ENCODE measurements around the gene TSR1. TPM values are rescaled to one million over a fixed set of nuclear protein-coding genes. Genes with fewer than 3 reads are reported as not detected.

The TSR1 gene
- total RNA-seq, 1 donor: 42.0 TPM

DNA sequence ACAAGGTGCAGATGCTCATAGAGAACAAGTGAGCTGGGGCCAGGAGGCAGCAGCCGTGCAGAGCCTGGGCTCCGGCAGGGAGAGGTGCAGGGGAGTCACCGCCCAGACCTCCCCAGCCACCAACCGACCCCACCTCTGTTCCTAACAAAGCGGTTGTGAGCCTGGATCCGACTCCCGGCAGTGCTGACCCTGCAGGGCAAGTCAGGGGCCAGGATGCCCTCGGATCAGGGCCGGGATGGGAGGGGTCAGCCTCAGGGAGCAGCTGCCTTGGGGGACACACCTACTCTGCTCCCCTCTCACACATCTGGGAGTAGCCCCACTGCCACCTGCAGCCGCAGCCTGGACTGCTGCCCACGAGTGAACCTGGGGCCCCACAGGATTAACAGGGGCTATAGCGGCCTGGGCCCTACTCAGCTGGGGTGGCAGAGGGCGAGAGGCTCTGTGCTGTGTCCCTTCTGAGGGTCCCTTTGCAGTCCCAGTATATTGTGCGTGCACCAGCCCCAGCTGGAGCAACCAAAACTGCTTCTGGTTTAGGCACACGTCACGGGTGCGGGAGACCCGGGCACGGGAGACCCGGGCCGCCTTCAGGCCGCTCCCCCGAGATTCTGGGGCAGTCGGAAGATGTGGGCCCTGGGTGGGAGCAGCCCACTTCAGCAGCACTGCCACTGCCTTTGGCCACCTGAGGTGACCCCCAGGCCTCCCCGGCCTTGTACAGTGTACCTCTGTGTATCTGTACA lies 43.4 kb upstream of the TSR1 start:
- Histone ChIP-seq H3K4me2 (ENCODE audit: insufficient read depth, low read length) (no peak overlapping the region), H3K27ac (ENCODE audit: low read depth, low read length) (no peak overlapping the region), H3K27me3 (ENCODE audit: insufficient read depth, low read length) (no peaks in the 10 kb centered on the region), H3K9me3 (ENCODE audit: low read depth, low read length) (no peaks in the 10 kb centered on the region), H3K79me2 (ENCODE audit: insufficient read depth, low read length) (no peaks in the 10 kb centered on the region), H3K4me1 (ENCODE audit: insufficient read depth, low read length) (no peaks in the 10 kb centered on the region), H3K36me3 (ENCODE audit: insufficient read depth, low read length) (peaks cover 27% of the 10 kb centered on the region), H2AFZ (ENCODE audit: low read length) (no peak overlapping the region), H3K4me3 (ENCODE audit: insufficient read depth, low read length) (no peak overlapping the region), H4K20me1 (ENCODE audit: insufficient read depth, low read length) (peaks cover 4% of the 10 kb centered on the region)
- no peak for DNase-seq (ENCODE audit: insufficient read length, low spot score, missing footprints)
- TF ChIP-seq CTCF (IDR thresholded peaks at IDR 0.05; ENCODE audit: extremely low read depth, low read depth, low read length): no peak

GRCh38 chr17:2378905-2379304 lies 42.6 kb upstream of the TSR1 start:
- H3K9me3 ChIP-seq (ENCODE audit: low read depth, low read length): no peaks in the 10 kb centered on the region
- peaks cover 31% of the 10 kb centered on the region for H3K36me3 ChIP-seq (ENCODE audit: insufficient read depth, low read length)
- H3K79me2 ChIP-seq (ENCODE audit: insufficient read depth, low read length): no peaks in the 10 kb centered on the region
- TF ChIP-seq CTCF (IDR thresholded peaks at IDR 0.05; ENCODE audit: extremely low read depth, low read depth, low read length): no peak
- DNase-seq (ENCODE audit: insufficient read length, low spot score, missing footprints): no peak
- H3K4me1 ChIP-seq (ENCODE audit: insufficient read depth, low read length): no peaks in the 10 kb centered on the region
- no peak overlapping the region for H3K27ac ChIP-seq (ENCODE audit: low read depth, low read length)
- H4K20me1 ChIP-seq (ENCODE audit: insufficient read depth, low read length): peaks cover 4% of the 10 kb centered on the region
- H3K4me2 ChIP-seq (ENCODE audit: insufficient read depth, low read length): no peak overlapping the region
- no peaks in the 10 kb centered on the region for H3K27me3 ChIP-seq (ENCODE audit: insufficient read depth, low read length)
- H3K4me3 ChIP-seq (ENCODE audit: insufficient read depth, low read length): no peak overlapping the region
- H2AFZ ChIP-seq (ENCODE audit: low read length): no peak overlapping the region

DNA sequence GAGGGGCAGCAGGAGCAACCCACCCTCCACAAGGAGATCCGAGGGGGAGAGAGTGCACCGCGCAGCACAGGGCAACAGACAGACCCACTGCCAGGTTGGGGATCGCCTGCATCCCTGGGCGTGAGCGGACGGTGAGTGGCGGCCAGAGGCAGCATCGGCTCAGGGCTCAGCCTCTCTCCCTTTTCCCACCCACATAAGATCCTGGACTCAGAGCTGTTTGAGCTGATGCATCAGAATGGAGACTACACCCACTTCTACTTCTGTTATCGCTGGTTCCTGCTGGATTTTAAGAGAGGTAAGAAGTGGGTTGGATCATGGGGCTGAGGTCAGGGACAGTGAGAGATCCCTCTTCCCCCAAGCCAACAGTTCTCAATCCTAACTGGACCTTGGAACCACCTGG lies 41.4 kb upstream of the TSR1 start:
- H3K9me3 ChIP-seq (ENCODE audit: low read depth, low read length): no peaks in the 10 kb centered on the region
- peaks cover 34% of the 10 kb centered on the region for H3K36me3 ChIP-seq (ENCODE audit: insufficient read depth, low read length)
- H3K4me2 ChIP-seq (ENCODE audit: insufficient read depth, low read length): no peak overlapping the region
- no peak overlapping the region for H2AFZ ChIP-seq (ENCODE audit: low read length)
- no peaks in the 10 kb centered on the region for H3K79me2 ChIP-seq (ENCODE audit: insufficient read depth, low read length)
- TF ChIP-seq CTCF (IDR thresholded peaks at IDR 0.05; ENCODE audit: extremely low read depth, low read depth, low read length): no peak
- H3K27ac ChIP-seq (ENCODE audit: low read depth, low read length): no peak overlapping the region
- H3K4me3 ChIP-seq (ENCODE audit: insufficient read depth, low read length): no peak overlapping the region
- DNase-seq (ENCODE audit: insufficient read length, low spot score, missing footprints): no peak
- peaks cover 4% of the 10 kb centered on the region for H4K20me1 ChIP-seq (ENCODE audit: insufficient read depth, low read length)
- no peaks in the 10 kb centered on the region for H3K27me3 ChIP-seq (ENCODE audit: insufficient read depth, low read length)
- no peaks in the 10 kb centered on the region for H3K4me1 ChIP-seq (ENCODE audit: insufficient read depth, low read length)

GRCh38 chr17:2376107-2376506 lies 39.9 kb upstream of the TSR1 start:
- Histone ChIP-seq H3K9me3 (ENCODE audit: low read depth, low read length) (no peaks in the 10 kb centered on the region), H3K27me3 (ENCODE audit: insufficient read depth, low read length) (no peaks in the 10 kb centered on the region), H3K4me3 (ENCODE audit: insufficient read depth, low read length) (no peak overlapping the region), H3K4me2 (ENCODE audit: insufficient read depth, low read length) (no peak overlapping the region), H4K20me1 (ENCODE audit: insufficient read depth, low read length) (peaks cover 4% of the 10 kb centered on the region), H2AFZ (ENCODE audit: low read length) (no peak overlapping the region), H3K79me2 (ENCODE audit: insufficient read depth, low read length) (no peaks in the 10 kb centered on the region), H3K27ac (ENCODE audit: low read depth, low read length) (no peak overlapping the region), H3K36me3 (ENCODE audit: insufficient read depth, low read length) (peaks cover 36% of the 10 kb centered on the region), H3K4me1 (ENCODE audit: insufficient read depth, low read length) (no peaks in the 10 kb centered on the region)
- TF ChIP-seq CTCF (IDR thresholded peaks at IDR 0.05; ENCODE audit: extremely low read depth, low read depth, low read length): no peak
- no peak for DNase-seq (ENCODE audit: insufficient read length, low spot score, missing footprints)

Data from osteoblast (primary cell).